Pancreas (tissue), 10 donors: ENCODE data around the gene PTPRG. TPM values are rescaled to one million over a fixed set of nuclear protein-coding genes. Genes with fewer than 3 reads are reported as not detected.

Experiments used
- ATAC-seq, 4 donors: fragments of 200-7000 bp; cut with Tn5 transposase; one replicate each; pipeline versions ENCODE4 v1.8.0 to v1.9.1; 2020; ENCODE audit warnings: mild to moderate bottlenecking in 4 of 4, moderate library complexity in 4 of 4
- DNase-seq, 6 donors: peaks; one replicate each; pipeline ENCODE4 v3.0.0-alpha.2; 2020
- FAIRE-seq: peaks from 2 replicates; lab custom pipeline; 2012; peaks lifted over from hg19 to GRCh38; lab: Jason Lieb, UNC
- H3K27ac ChIP-seq, 4 donors: fragments of 200-600 bp; sonication (generic); 1 replicate in 3 of 4; 2 replicates in 1 of 4; pipeline versions ENCODE4 v1.5.0 to v1.8.0; 2020
- H3K27me3 ChIP-seq, 4 donors: fragments of 200-600 bp; one replicate each; pipeline ENCODE4 v1.8.0; 2021
- H3K36me3 ChIP-seq, 3 donors: fragments of 200-600 bp; sonication (generic) in 1 of 3; one replicate each; pipeline versions ENCODE4 v1.5.0 to v1.8.0; 2020 to 2021
- H3K4me1 ChIP-seq, 3 donors: fragments of 200-600 bp; one replicate each; pipeline ENCODE4 v1.8.0; 2021
- H3K4me3 ChIP-seq, 4 donors: fragments of 200-600 bp; sonication (generic) in 2 of 4; one replicate each; pipeline versions ENCODE4 v1.5.0 to v1.8.0; 2020 to 2021
- H3K9me3 ChIP-seq, 4 donors: fragments of 200-600 bp; one replicate each; pipeline ENCODE4 v1.8.0; 2021
- WGBS, 2 donors: extraction: QIAGEN DNeasy Blood & Tissue Kit; methylation state at CpG; one replicate each; pipeline ENCODE4 v1.1.7; 2013; 5-methylcytosine and 5-hydroxymethylcytosine counted together
- intact Hi-C, 3 donors: fragments of 100-400 bp; cut with DNase I; formaldehyde crosslinking; loops; one replicate each; pipeline versions ENCODE4 v1.11.1 to v1.14.2; 2022
- polyA plus RNA-seq, 2 donors: library from polyadenylated mRNA; stranded (reverse); fragments of 200-250 nt; gene quantifications; one replicate each; pipeline ENCODE4 v1.2.3, GENCODE V29; 2013
- total RNA-seq, 6 donors: library from RNA; stranded (reverse); fragmentation: NEBNext Ultra II Directional in 4 of 6; extraction: Animal tissue kit (Norgen Biotek cat#: 25700) in 4 of 6; gene quantifications; one replicate each; pipeline versions ENCODE4 v1.2.1 to v1.2.4, GENCODE V29; 2021 to 2023
- TF ChIP-seq, protein P1 (sequence below), 4 donors: fragments of 200-600 bp; sonication (generic) in 3 of 4; IDR thresholded peaks; one replicate each; pipeline versions ENCODE4 v1.5.0 to v1.8.0; 2021; ENCODE audit warnings: antibody characterized with exemption in 4 of 4
- donor health status: healthy with polysubstance abuse.
- donor health status: DM: no; HTN: no; CAD: no; lungs with moderate emphysema.
- donor health status: DM: no; HTN: no; CAD: no.
- donor health status: control.
- donor health status: control.
- donor health status: Bipolar disorder and iron deficiency.
- donor health status: DM: yes; HTN: yes; CAD: no.
- donor health status: DM: no; HTN: no; CAD: no.
- donor health status: DM: no; HTN: no; CAD: no.
- donor health status: DM: yes; HTN: yes; CAD: no.

Gene PTPRG
- total and polyA plus RNA-seq, 8 donors, result 2.8 to 20.5 (median 9.5) TPM

DNA sequence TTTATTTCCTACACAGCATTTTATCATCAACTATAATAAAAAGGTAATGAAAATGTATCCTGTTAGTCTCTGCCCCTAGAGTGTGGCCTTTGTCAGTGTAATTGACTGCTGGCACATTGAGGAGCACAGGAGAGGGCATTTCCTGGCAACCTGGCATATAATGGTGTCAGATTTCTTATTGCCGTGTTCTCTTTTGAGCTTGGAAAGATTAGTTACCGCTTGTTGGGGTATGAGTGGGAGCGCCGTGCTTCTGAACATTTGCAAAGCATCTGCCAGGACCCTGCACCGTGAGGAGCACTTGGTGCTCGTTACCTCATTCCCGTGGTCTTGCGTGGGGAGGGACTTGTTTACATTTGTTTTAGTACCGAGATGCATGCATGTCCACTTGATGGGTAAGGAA is 124.4 kb downstream of the PTPRG start:
- H3K27ac ChIP-seq, result no peak overlapping the region
- intact Hi-C loops, result no loop called here
- DNase-seq (no peak), ATAC-seq (peak in 3 of 4 donors; percentile 55 to 76 (median 72)), FAIRE-seq (no peak)
- no peaks in the 10 kb centered on the region for H3K27me3 ChIP-seq
- no peaks in the 10 kb centered on the region for H3K36me3 ChIP-seq
- H3K9me3 ChIP-seq, result no peaks in the 10 kb centered on the region
- H3K4me3 ChIP-seq, result no peak overlapping the region
- H3K4me1 ChIP-seq, result peaks cover 0 to 3% (median 0%) of the 10 kb centered on the region in 3 donors
- WGBS, 2 donors, result 69 to 74% methylated on average over 9 of the region's 9 CpGs
- TF ChIP-seq, protein P1, sequence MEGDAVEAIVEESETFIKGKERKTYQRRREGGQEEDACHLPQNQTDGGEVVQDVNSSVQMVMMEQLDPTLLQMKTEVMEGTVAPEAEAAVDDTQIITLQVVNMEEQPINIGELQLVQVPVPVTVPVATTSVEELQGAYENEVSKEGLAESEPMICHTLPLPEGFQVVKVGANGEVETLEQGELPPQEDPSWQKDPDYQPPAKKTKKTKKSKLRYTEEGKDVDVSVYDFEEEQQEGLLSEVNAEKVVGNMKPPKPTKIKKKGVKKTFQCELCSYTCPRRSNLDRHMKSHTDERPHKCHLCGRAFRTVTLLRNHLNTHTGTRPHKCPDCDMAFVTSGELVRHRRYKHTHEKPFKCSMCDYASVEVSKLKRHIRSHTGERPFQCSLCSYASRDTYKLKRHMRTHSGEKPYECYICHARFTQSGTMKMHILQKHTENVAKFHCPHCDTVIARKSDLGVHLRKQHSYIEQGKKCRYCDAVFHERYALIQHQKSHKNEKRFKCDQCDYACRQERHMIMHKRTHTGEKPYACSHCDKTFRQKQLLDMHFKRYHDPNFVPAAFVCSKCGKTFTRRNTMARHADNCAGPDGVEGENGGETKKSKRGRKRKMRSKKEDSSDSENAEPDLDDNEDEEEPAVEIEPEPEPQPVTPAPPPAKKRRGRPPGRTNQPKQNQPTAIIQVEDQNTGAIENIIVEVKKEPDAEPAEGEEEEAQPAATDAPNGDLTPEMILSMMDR (IDR thresholded peaks at IDR 0.05), result no peak

DNA sequence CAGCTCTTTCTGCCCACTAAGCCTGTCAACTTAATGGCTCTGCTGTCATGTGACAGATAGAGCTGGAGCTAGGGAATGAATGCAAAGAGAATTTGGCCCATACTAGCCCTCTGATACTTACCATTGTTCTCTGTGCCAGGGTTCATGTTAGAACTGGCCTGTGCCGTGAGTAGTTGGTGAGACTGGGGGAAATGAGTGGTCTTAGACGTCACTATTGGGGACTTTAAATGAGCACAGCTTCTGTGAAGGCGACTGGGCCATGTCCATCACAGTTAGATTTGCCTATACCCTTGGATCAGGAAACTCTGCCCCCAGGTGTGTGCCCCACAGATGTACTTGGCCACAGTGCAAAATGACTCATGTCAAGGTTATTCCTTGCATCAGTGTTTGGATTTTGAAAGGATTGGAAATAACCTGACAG is 124.9 kb downstream of the PTPRG start:
- H3K27me3 ChIP-seq, result no peaks in the 10 kb centered on the region
- intact Hi-C loops, result no loop called here
- TF ChIP-seq, protein P1 (IDR thresholded peaks at IDR 0.05), result no peak
- 71 to 88% methylated on average over 3 of the region's 3 CpGs for WGBS, 2 donors
- no peaks in the 10 kb centered on the region for H3K36me3 ChIP-seq
- H3K9me3 ChIP-seq, result no peaks in the 10 kb centered on the region
- DNase-seq (peak in 1 of 6 donors; percentile 18), ATAC-seq (peak in 3 of 4 donors; percentile 32 to 62 (median 50)), FAIRE-seq (no peak)
- no peak overlapping the region for H3K4me3 ChIP-seq
- H3K27ac ChIP-seq, result no peak overlapping the region
- peaks cover 0 to 3% (median 0%) of the 10 kb centered on the region in 3 donors for H3K4me1 ChIP-seq

DNA sequence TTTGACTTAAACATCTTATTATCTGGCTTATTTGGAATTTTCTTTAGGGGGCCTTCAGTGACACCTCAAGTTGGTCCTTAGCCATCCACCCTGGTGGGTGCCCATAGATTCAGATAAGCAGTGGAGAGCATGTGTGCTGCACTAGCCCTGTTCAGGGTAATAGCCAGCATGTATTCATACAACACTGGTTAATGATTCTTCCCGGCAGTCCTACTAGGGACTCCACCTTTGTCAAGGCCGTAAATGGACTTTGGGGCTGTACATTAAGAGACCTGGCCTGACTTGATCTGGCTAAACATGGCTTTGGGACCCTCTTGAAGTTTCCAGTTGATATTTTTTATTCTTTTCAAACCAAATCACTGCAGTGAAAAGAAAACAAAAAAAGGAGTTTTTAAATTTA is 125.8 kb downstream of the PTPRG start:
- DNase-seq (no peak), FAIRE-seq (no peak), ATAC-seq (peak in 1 of 4 donors; percentile 21)
- Histone ChIP-seq H3K4me1 (peaks cover 0 to 3% (median 0%) of the 10 kb centered on the region in 3 donors), H3K4me3 (no peak overlapping the region), H3K9me3 (no peaks in the 10 kb centered on the region), H3K36me3 (no peaks in the 10 kb centered on the region), H3K27ac (no peak overlapping the region), H3K27me3 (no peaks in the 10 kb centered on the region)
- intact Hi-C loops, result no loop called here
- TF ChIP-seq, protein P1 (IDR thresholded peaks at IDR 0.05), result no peak
- 76 to 81% methylated on average over 2 of the region's 2 CpGs for WGBS, 2 donors

DNA sequence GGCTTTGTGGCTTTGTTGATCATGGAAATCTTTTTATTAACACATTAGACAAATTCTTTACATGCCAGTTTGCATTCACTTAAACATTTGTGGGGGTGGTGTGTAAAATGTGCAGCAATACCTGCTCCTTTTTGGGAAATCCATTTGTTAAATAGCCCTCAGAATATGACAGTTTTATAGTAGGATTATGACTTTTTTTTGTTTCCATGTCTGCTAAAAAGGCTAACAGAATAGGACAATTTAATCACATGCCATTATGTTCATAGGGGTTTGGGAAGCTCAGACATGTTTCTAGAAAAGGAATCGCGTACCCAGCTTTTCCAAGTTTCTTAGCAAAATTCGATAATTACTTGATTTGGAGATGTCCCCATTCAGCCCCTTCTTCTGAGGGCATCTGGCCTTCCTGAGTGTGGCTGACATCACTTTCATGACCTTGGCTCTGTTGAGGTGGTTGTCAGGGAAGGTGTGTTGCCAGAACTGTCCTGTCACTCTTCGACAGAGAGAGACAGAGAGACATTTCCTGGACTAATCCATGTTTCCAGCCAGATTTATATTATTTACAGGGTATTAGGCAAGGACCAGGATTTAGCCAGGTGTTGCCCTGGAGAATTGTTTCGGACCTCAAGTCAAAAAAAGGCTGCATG is 126.4 kb downstream of the PTPRG start:
- WGBS, 2 donors, result 75 to 78% methylated on average over 5 of the region's 5 CpGs
- H3K4me1 ChIP-seq, result peaks cover 0 to 3% (median 0%) of the 10 kb centered on the region in 3 donors
- no peak overlapping the region for H3K27ac ChIP-seq
- TF ChIP-seq, protein P1 (IDR thresholded peaks at IDR 0.05), result no peak
- FAIRE-seq, result no peak
- H3K4me3 ChIP-seq, result no peak overlapping the region
- no peaks in the 10 kb centered on the region for H3K9me3 ChIP-seq
- intact Hi-C loops, result no loop called here
- peak in 2 of 4 donors; percentile 26 to 52 for ATAC-seq
- H3K27me3 ChIP-seq, result no peaks in the 10 kb centered on the region
- no peaks in the 10 kb centered on the region for H3K36me3 ChIP-seq
- no peak for DNase-seq

DNA sequence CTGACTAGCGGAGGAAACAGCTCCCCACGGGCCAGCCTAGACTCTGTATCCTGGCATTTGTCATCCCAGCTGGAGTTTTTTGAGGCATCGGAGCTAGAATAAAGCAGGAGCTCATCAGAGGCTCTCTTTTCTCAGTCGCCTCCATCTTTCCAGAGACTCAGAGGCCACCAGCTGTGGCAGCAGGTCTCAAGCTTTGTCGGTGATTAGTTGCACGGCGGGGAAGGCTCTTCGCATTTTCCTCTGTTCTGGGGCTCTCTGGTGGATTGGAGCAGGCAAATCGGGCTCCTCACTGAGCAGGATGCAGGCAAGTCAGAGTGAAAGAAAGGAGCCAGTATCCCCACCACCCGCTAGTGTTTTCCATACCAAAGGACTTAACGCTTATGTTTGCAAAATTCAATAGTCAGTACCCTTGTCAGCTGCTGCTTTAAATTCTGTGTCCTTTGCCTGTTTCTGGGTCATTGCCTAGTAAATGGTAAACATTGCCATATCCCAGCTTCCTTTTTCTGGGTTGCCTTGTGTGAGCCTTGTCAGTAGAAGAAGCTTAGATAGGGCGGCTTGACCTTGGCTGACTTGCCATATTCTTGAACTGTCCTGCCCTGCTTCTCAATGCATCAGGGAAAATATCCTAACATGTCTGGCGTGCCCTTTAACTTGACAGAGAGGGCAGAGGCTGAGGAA is 127.1 kb downstream of the PTPRG start:
- Histone ChIP-seq H3K9me3 (no peaks in the 10 kb centered on the region), H3K4me1 (peaks cover 0 to 3% (median 0%) of the 10 kb centered on the region in 3 donors), H3K27ac (no peak overlapping the region), H3K27me3 (no peaks in the 10 kb centered on the region), H3K36me3 (no peaks in the 10 kb centered on the region), H3K4me3 (no peak overlapping the region)
- TF ChIP-seq, protein P1 (IDR thresholded peaks at IDR 0.05), result no peak
- DNase-seq (no peak), ATAC-seq (no peak), FAIRE-seq (no peak)
- intact Hi-C loops, result no loop called here
- 81 to 86% methylated on average over 13 of the region's 13 CpGs for WGBS, 2 donors
